ENCODE measurements around the gene LPIN1. TPM values are rescaled to one million over a fixed set of nuclear protein-coding genes. Genes with fewer than 3 reads are reported as not detected.

The LPIN1 gene
- total RNA-seq, 3 donors from 2014 or later: 78.6 to 106 (median 82.6) TPM

- no peak overlapping the region for H3K27ac ChIP-seq
- no peaks in the 10 kb centered on the region for H3K4me1 ChIP-seq
- DNase-seq (ENCODE audit: low spot score in 2 of 2): no peak
- intact Hi-C loops (cut with DNase I; ENCODE audit: low total_unique reads): no loop called here
- no peaks in the 10 kb centered on the region for H3K36me3 ChIP-seq
- H3K4me3 ChIP-seq: no peak overlapping the region
- TF ChIP-seq POLR2AphosphoS5 (IDR thresholded peaks at IDR 0.05) (no peak), POLR2A (IDR thresholded peaks at IDR 0.05) (no peak), CTCF (IDR thresholded peaks at IDR 0.05) (no peak)
- H3K27me3 ChIP-seq: no peaks in the 10 kb centered on the region
- no peaks in the 10 kb centered on the region for H3K9me3 ChIP-seq
Observed at GRCh38 chr2:11773747-11774525, 27.5 kb downstream of the LPIN1 start.

- Histone ChIP-seq H3K4me1 (no peaks in the 10 kb centered on the region), H3K4me3 (no peak overlapping the region), H3K36me3 (no peaks in the 10 kb centered on the region), H3K27ac (no peak overlapping the region), H3K9me3 (no peaks in the 10 kb centered on the region), H3K27me3 (no peaks in the 10 kb centered on the region)
- TF ChIP-seq CTCF (IDR thresholded peaks at IDR 0.05) (no peak), POLR2AphosphoS5 (IDR thresholded peaks at IDR 0.05) (no peak), POLR2A (IDR thresholded peaks at IDR 0.05) (no peak)
- no peak for DNase-seq (ENCODE audit: low spot score in 2 of 2)
- intact Hi-C loops (cut with DNase I; ENCODE audit: low total_unique reads): no loop called here
Observed at GRCh38 chr2:11774600-11774999, 28.2 kb downstream of the LPIN1 start.

- no peaks in the 10 kb centered on the region for H3K36me3 ChIP-seq
- intact Hi-C loops (cut with DNase I; ENCODE audit: low total_unique reads): no loop called here
Observed at GRCh38 chr2:11775384-11775783, 29.0 kb downstream of the LPIN1 start.

GRCh38 chr2:11777066-11777782 lies 30.8 kb downstream of the LPIN1 start:
- Histone ChIP-seq H3K4me1 (no peaks in the 10 kb centered on the region), H3K9me3 (no peaks in the 10 kb centered on the region), H3K36me3 (no peaks in the 10 kb centered on the region), H3K4me3 (no peak overlapping the region), H3K27me3 (no peaks in the 10 kb centered on the region), H3K27ac (no peak overlapping the region)
- DNase-seq (ENCODE audit: low spot score in 2 of 2): no peak
- intact Hi-C loops (cut with DNase I; ENCODE audit: low total_unique reads): no loop called here
- TF ChIP-seq POLR2AphosphoS5 (IDR thresholded peaks at IDR 0.05): no peak
- no peak for TF ChIP-seq CTCF (IDR thresholded peaks at IDR 0.05)
- TF ChIP-seq POLR2A (IDR thresholded peaks at IDR 0.05): no peak

More at GRCh38 chr2:11775384-11775783, 29.0 kb downstream of the LPIN1 start:
- no peaks in the 10 kb centered on the region for H3K4me1 ChIP-seq
- no peak overlapping the region for H3K4me3 ChIP-seq
- TF ChIP-seq POLR2A (IDR thresholded peaks at IDR 0.05) (no peak), POLR2AphosphoS5 (IDR thresholded peaks at IDR 0.05) (no peak), CTCF (IDR thresholded peaks at IDR 0.05) (no peak)
- H3K27ac ChIP-seq: no peak overlapping the region
- H3K27me3 ChIP-seq: no peaks in the 10 kb centered on the region
- no peak for DNase-seq (ENCODE audit: low spot score in 2 of 2)
- no peaks in the 10 kb centered on the region for H3K9me3 ChIP-seq

- Histone ChIP-seq H3K36me3 (no peaks in the 10 kb centered on the region), H3K27ac (no peak overlapping the region), H3K27me3 (no peaks in the 10 kb centered on the region), H3K4me1 (no peaks in the 10 kb centered on the region), H3K4me3 (no peak overlapping the region), H3K9me3 (no peaks in the 10 kb centered on the region)
- TF ChIP-seq POLR2AphosphoS5 (IDR thresholded peaks at IDR 0.05): no peak
- TF ChIP-seq CTCF (IDR thresholded peaks at IDR 0.05): no peak
- no peak for TF ChIP-seq POLR2A (IDR thresholded peaks at IDR 0.05)
- intact Hi-C loops (cut with DNase I; ENCODE audit: low total_unique reads): no loop called here
- no peak for DNase-seq (ENCODE audit: low spot score in 2 of 2)
Observed at GRCh38 chr2:11777886-11778415, 31.5 kb downstream of the LPIN1 start.

Data from breast epithelium (tissue), 4 donors.